Endodermal cell (in vitro differentiated cells): ENCODE measurements around the gene UBR1. TPM values are rescaled to one million over a fixed set of nuclear protein-coding genes. Genes with fewer than 3 reads are reported as not detected.

Experiments used
- DNase-seq: peaks from one replicate; pipeline ENCODE4 v3.0.0-alpha.2; 2017
- H3K27ac ChIP-seq: 2 replicates; pipeline ENCODE4 v1.5.1; 2013; ENCODE audit warnings: mild to moderate bottlenecking, low read depth, low read length, moderate library complexity
- H3K27me3 ChIP-seq: 2 replicates; pipeline ENCODE4 v1.6.1; 2013; ENCODE audit warnings: mild to moderate bottlenecking, low read length, moderate library complexity; ENCODE audit not compliant: insufficient read depth, control insufficient read depth, poor library complexity, severe bottlenecking
- H3K36me3 ChIP-seq: 2 replicates; pipeline ENCODE4 v1.7.0; 2013; ENCODE audit warnings: mild to moderate bottlenecking, low read length, moderate library complexity; ENCODE audit not compliant: control insufficient read depth, insufficient read depth
- H3K4me1 ChIP-seq: one replicate; pipeline ENCODE4 v1.7.0; 2013; ENCODE audit warnings: low read length; ENCODE audit not compliant: control insufficient read depth, insufficient read depth
- H3K4me3 ChIP-seq: 2 replicates; pipeline ENCODE4 v1.5.1; 2013; ENCODE audit warnings: mild to moderate bottlenecking, low read length, moderate library complexity
- H3K9ac ChIP-seq: 2 replicates; pipeline ENCODE4 v1.6.1; 2013; ENCODE audit warnings: mild to moderate bottlenecking, low read length, moderate library complexity; ENCODE audit not compliant: poor library complexity, severe bottlenecking; ENCODE audit errors: extremely low read depth
- H3K9me3 ChIP-seq: 2 replicates; pipeline ENCODE4 v1.6.1; 2013; ENCODE audit warnings: mild to moderate bottlenecking, low read length, moderate library complexity; ENCODE audit not compliant: control insufficient read depth
- H3K27ac Mint-ChIP-seq: 2 replicates; pipeline ENCODE4 v1.8.0; 2020; ENCODE audit warnings: mixed read lengths
- H3K27me3 Mint-ChIP-seq: 2 replicates; pipeline ENCODE4 v1.8.0; 2021; ENCODE audit warnings: mild to moderate bottlenecking, mixed read lengths; ENCODE audit not compliant: insufficient read depth
- H3K36me3 Mint-ChIP-seq: 2 replicates; pipeline ENCODE4 v1.8.0; 2020; ENCODE audit warnings: low read depth, mixed read lengths
- H3K4me1 Mint-ChIP-seq: 2 replicates; pipeline ENCODE4 v1.8.0; 2020; ENCODE audit warnings: mixed read lengths
- H3K4me3 Mint-ChIP-seq: 2 replicates; pipeline ENCODE4 v1.8.0; 2020; ENCODE audit warnings: mild to moderate bottlenecking, moderate library complexity, mixed read lengths
- H3K9me3 Mint-ChIP-seq: 2 replicates; pipeline ENCODE4 v1.8.0; 2020; ENCODE audit warnings: mild to moderate bottlenecking, mixed read lengths
- CTCF ChIP-seq: fragments of 200-600 bp; sonication (generic); conservative IDR thresholded peaks from 2 replicates; pipeline ENCODE4 v1.5.0; 2021; ENCODE audit warnings: antibody characterized with exemption, mild to moderate bottlenecking
- WGBS, 2 experiments: methylation state at CpG; one replicate each; pipeline versions ENCODE4 v1.1.5 to v1.1.7; 2013; ENCODE audit warnings: missing lambda C conversion rate in 2 of 2, mixed read lengths in 1 of 2; ENCODE audit not compliant: insufficient coverage in 1 of 2, insufficient read length in 1 of 2; 5-methylcytosine and 5-hydroxymethylcytosine counted together
- total RNA-seq, 2 donors: library from RNA; stranded (reverse); fragmentation: NEBNext Ultra II Directional in 1 of 2; extraction: Animal tissue kit (Norgen Biotek cat#: 25700) in 1 of 2; gene quantifications; 2 replicates in 1 of 2; 3 replicates in 1 of 2; pipeline ENCODE4 v1.2.1, GENCODE V29; 2021

Gene UBR1
- total RNA-seq, 2 donors from 2014 or later, result 30.3 to 30.9 TPM

- Histone ChIP-seq H3K27me3 (peaks cover 46% of the 10 kb centered on the region), H3K4me3 (no peak overlapping the region), H3K36me3 (no peaks in the 10 kb centered on the region), H3K9ac (no peak overlapping the region), H3K9me3 (no peaks in the 10 kb centered on the region), H3K4me1 (no peaks in the 10 kb centered on the region), H3K27ac (no peak overlapping the region)
- no peak for DNase-seq
- H3K36me3 Mint-ChIP-seq, result no peaks in the 10 kb centered on the region
- no peak overlapping the region for H3K4me3 Mint-ChIP-seq
- no peaks in the 10 kb centered on the region for H3K9me3 Mint-ChIP-seq
- H3K27me3 Mint-ChIP-seq, result peaks cover 42% of the 10 kb centered on the region
- 50 to 87% methylated on average over 1 to 2 of the region's 2 CpGs for WGBS, 2 experiments
- TF ChIP-seq CTCF, result no peak
- peaks cover 8% of the 10 kb centered on the region for H3K4me1 Mint-ChIP-seq
- no peak overlapping the region for H3K27ac Mint-ChIP-seq
These were observed 16.0 kb upstream of the UBR1 start for GRCh38 chr15:43121863-43122262.

GRCh38 chr15:43118829-43119228, 13.0 kb upstream of the UBR1 start:
- peaks cover 46% of the 10 kb centered on the region for H3K27me3 ChIP-seq
- no peaks in the 10 kb centered on the region for H3K36me3 ChIP-seq
- no peaks in the 10 kb centered on the region for H3K36me3 Mint-ChIP-seq
- TF ChIP-seq CTCF, result no peak
- peaks cover 8% of the 10 kb centered on the region for H3K4me1 Mint-ChIP-seq
- H3K27ac ChIP-seq, result no peak overlapping the region
- no peaks in the 10 kb centered on the region for H3K9me3 ChIP-seq
- H3K4me3 Mint-ChIP-seq, result no peak overlapping the region
- no peak overlapping the region for H3K27ac Mint-ChIP-seq
- DNase-seq, result no peak
- H3K9me3 Mint-ChIP-seq, result no peaks in the 10 kb centered on the region
- no peaks in the 10 kb centered on the region for H3K4me1 ChIP-seq
- no peak overlapping the region for H3K4me3 ChIP-seq
- WGBS, 2 experiments, result 91 to 96% methylated on average over 2 of the region's 2 CpGs
- peaks cover 56% of the 10 kb centered on the region for H3K27me3 Mint-ChIP-seq
- H3K9ac ChIP-seq, result no peak overlapping the region

- Histone ChIP-seq H3K36me3 (no peaks in the 10 kb centered on the region), H3K4me1 (no peaks in the 10 kb centered on the region), H3K9ac (no peak overlapping the region), H3K4me3 (no peak overlapping the region), H3K27ac (no peak overlapping the region), H3K9me3 (no peaks in the 10 kb centered on the region), H3K27me3 (peaks cover 46% of the 10 kb centered on the region)
- TF ChIP-seq CTCF, result no peak
- no peak overlapping the region for H3K27ac Mint-ChIP-seq
- H3K4me1 Mint-ChIP-seq, result peaks cover 7% of the 10 kb centered on the region
- no peaks in the 10 kb centered on the region for H3K9me3 Mint-ChIP-seq
- no peak for DNase-seq
- H3K4me3 Mint-ChIP-seq, result no peak overlapping the region
- WGBS, 2 experiments, result 68% methylated on average over 1 of the region's 1 CpG; no CpG with 5 or more reads in 1 of the 2 experiments
- peaks cover 56% of the 10 kb centered on the region for H3K27me3 Mint-ChIP-seq
- no peaks in the 10 kb centered on the region for H3K36me3 Mint-ChIP-seq
These were observed 12.4 kb upstream of the UBR1 start for GRCh38 chr15:43118286-43118685.
